T-helper 2 cell treated with Interferon-gamma antibody and Interleukin-4, amounts not matched to agents 5 μg/mL and 100 μg/mL, for 36 hours (primary cell): ENCODE data around the gene PPL.

Experiments
- DNase-seq: peaks from one replicate; pipeline ENCODE4 v3.0.0; 2021; ENCODE audit warnings: low spot score
- H3K27ac Mint-ChIP-seq: one replicate; pipeline ENCODE4 v1.8.0; 2021; ENCODE audit warnings: mild to moderate bottlenecking, mixed read lengths
- H3K27me3 Mint-ChIP-seq: one replicate; pipeline ENCODE4 v1.8.0; 2021; ENCODE audit warnings: low read depth, mixed read lengths
- H3K36me3 Mint-ChIP-seq: one replicate; pipeline ENCODE4 v1.8.0; 2021; ENCODE audit warnings: low read depth, mixed read lengths
- H3K4me1 Mint-ChIP-seq: one replicate; pipeline ENCODE4 v1.8.0; 2021; ENCODE audit warnings: low read depth, mixed read lengths
- H3K4me3 Mint-ChIP-seq: one replicate; pipeline ENCODE4 v1.8.0; 2022; ENCODE audit warnings: mild to moderate bottlenecking, moderate library complexity, mixed read lengths
- H3K9me3 Mint-ChIP-seq: one replicate; pipeline ENCODE4 v1.8.0; 2021; ENCODE audit warnings: mixed read lengths

PPL gene

DNA sequence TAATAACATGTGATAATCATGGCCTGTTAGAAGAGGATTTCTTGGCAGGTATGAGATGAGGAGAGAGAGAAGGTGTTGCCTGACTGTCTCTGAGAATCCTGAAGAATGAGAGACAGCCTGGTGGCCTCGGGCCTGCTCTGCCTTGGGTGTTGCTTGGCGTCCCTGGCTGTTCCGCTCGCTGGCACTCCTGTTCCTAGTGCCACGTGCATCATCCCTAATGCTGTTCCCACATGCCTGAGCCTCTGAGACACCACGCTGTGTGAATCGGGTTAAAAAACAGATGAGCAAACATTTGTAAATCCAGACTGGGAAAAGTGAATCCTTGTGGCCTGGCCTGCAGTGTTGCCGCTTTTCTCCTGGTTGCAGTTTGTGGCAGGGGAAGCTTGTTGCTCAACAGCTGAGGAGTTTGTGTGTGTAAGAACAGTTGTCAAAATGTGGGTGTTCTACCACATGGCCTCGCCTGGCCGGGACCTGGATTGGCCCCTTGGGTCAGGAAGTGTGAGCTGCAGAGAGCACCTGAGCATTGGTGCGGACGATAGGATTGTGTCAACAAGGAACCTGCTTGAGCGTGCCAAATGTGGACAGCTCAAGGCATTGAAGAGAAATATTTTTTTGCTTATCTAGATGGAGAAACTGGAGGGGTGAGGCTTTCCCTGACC, 67.7 kb downstream of the PPL start:
- Mint-ChIP-seq H3K4me3 (no peak overlapping the region), H3K27ac (no peak overlapping the region), H3K9me3 (no peaks in the 10 kb centered on the region), H3K27me3 (no peaks in the 10 kb centered on the region), H3K4me1 (peaks cover 1% of the 10 kb centered on the region), H3K36me3 (peaks cover 51% of the 10 kb centered on the region)
- no peak for DNase-seq

DNA sequence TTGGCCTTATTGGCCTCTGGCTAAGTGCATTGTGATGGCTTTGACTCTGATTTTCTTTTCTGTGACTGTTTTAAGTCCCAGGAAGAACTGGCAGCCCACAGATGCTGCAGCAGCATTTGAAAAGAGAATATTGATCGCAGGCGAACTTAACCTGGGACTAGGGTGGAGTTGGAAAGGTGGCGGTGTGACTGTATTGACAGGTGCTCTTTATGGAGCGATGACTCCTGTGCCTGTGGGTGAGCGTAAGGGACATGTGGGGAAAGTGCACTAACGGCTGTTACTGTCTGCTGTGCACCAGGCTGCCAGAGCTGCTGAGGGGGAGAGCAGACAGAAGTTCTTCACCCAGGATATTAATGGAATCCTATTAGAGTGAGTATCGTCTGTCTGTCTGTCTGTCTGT, 68.4 kb downstream of the PPL start:
- Mint-ChIP-seq H3K27ac (peak overlapping the region; percentile 2), H3K36me3 (peaks cover 50% of the 10 kb centered on the region), H3K9me3 (no peaks in the 10 kb centered on the region), H3K4me3 (no peak overlapping the region), H3K4me1 (peaks cover 1% of the 10 kb centered on the region), H3K27me3 (no peaks in the 10 kb centered on the region)
- no peak for DNase-seq

DNA sequence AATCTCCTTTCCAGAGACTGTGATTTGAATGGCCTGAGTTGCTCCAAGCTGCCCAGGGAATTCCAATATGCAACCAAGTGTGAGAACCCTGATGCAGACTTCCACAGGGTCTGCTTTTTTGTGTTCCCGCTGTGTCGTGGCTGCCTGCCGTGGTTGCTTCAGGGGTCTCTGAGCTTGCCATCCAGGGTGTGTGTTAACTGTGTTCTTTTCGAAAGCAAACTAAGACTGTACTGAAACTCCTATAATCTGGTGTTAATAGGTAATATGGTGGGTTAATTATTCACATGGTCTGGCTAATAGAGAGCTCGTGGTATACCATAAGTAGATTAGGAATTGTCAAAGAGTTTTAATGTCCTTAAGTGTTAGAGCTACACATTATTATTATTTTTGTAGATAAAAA, 68.9 kb downstream of the PPL start:
- Mint-ChIP-seq H3K36me3 (peaks cover 46% of the 10 kb centered on the region), H3K4me3 (no peak overlapping the region)

DNA sequence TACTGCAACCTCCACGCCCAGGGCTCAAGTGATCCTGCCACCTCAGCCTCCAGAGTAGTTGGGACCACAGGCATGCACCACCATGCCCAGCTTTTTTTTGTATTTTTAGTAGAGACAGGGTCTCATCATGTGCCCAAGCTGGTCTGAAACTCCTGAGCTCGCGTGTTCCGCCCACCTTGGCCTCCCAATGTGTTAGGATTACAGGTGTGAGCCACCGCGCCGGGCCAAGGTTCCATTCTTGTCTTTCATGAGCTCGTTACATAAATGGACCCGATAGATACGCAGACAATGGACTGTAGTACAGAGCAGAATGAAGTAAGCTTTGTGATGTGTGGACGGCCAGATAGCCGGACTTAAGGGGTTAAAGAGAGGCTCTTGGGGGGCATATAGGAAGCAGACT, 70.4 kb downstream of the PPL start:
- Mint-ChIP-seq H3K9me3 (no peaks in the 10 kb centered on the region), H3K27ac (no peak overlapping the region), H3K4me3 (no peak overlapping the region), H3K27me3 (no peaks in the 10 kb centered on the region), H3K4me1 (peaks cover 4% of the 10 kb centered on the region), H3K36me3 (peaks cover 49% of the 10 kb centered on the region)
- DNase-seq = no peak

More for the DNA sequence above, 68.9 kb downstream of the PPL start:
- peak overlapping the region; percentile 14 for H3K27ac Mint-ChIP-seq
- peaks cover 1% of the 10 kb centered on the region for H3K4me1 Mint-ChIP-seq
- no peaks in the 10 kb centered on the region for H3K27me3 Mint-ChIP-seq
- DNase-seq = no peak
- H3K9me3 Mint-ChIP-seq = no peaks in the 10 kb centered on the region

- DNase-seq = no peak
- Mint-ChIP-seq H3K27me3 (no peaks in the 10 kb centered on the region), H3K27ac (no peak overlapping the region), H3K4me1 (peaks cover 4% of the 10 kb centered on the region), H3K36me3 (peaks cover 46% of the 10 kb centered on the region), H3K9me3 (no peaks in the 10 kb centered on the region), H3K4me3 (no peak overlapping the region)
These were observed 71.6 kb downstream of the PPL start for GRCh38 chr16:4865231-4865860.

DNA sequence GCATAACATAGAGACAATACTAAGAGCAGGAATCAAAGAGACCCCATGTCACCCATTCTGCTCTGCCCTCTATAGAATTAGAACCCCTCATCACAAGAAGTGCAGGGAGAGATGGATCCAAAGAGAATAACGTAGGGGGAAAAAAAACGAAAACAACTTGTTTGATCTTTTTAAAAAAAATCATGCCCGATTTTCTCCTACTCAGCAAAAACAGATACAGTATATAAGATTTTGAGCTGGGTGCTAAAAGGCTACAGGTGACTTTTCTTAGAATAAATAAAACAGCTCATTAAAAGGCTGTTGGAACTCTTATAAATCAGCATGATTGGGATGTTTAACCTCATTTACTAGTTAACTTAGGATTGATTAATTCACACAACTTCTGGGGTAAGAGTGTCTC, 72.2 kb downstream of the PPL start:
- H3K9me3 Mint-ChIP-seq = no peaks in the 10 kb centered on the region
- no peak overlapping the region for H3K27ac Mint-ChIP-seq
- no peak overlapping the region for H3K4me3 Mint-ChIP-seq
- peaks cover 4% of the 10 kb centered on the region for H3K4me1 Mint-ChIP-seq
- peaks cover 45% of the 10 kb centered on the region for H3K36me3 Mint-ChIP-seq
- H3K27me3 Mint-ChIP-seq = no peaks in the 10 kb centered on the region
- no peak for DNase-seq

DNA sequence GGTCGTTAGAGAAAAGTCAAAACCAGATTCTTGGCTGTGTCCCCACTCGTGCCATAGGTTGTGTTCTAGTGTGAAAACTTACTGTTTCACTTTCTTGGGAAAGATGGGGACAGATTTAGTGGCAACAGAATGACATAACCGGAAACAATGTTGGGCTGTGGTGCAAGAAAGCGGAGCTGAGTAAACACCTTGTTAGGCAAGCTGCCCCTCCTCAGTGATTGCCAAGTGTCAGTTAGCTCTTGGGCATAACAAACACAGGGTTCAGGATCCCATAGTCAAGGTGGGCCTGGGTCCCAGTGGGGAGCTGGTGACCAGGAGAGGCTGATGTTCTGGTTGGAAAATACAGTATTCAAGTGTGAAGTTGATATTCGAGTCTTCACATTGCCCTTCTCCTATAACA, 74.3 kb downstream of the PPL start:
- Mint-ChIP-seq H3K27ac (peak overlapping the region; percentile 44), H3K9me3 (no peaks in the 10 kb centered on the region), H3K36me3 (peaks cover 48% of the 10 kb centered on the region), H3K4me1 (peaks cover 3% of the 10 kb centered on the region), H3K27me3 (no peaks in the 10 kb centered on the region), H3K4me3 (no peak overlapping the region)
- no peak for DNase-seq

GRCh38 chr16:4860727-4861342, 76.1 kb downstream of the PPL start:
- H3K9me3 Mint-ChIP-seq = no peaks in the 10 kb centered on the region
- H3K4me1 Mint-ChIP-seq = peaks cover 3% of the 10 kb centered on the region
- H3K36me3 Mint-ChIP-seq = peaks cover 51% of the 10 kb centered on the region
- no peak overlapping the region for H3K4me3 Mint-ChIP-seq
- no peaks in the 10 kb centered on the region for H3K27me3 Mint-ChIP-seq
- no peak for DNase-seq
- no peak overlapping the region for H3K27ac Mint-ChIP-seq

DNA sequence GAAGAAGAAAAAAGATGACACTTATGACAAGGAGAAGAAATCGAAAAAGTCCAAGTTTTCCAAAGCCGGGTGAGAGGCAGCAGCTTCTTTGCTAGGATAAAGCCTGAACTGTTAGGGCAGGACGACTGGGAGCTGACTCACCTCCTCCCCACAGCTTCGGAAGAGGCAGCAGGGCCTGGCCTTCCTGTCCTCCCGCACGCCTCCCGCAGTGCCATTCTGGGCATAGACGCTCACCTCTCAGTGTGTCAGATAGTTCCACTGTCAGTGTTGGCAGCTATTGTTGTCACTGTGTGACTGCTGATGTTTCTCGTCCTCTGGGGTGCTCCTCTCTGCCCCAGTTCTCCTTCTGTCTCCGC, 77.1 kb downstream of the PPL start:
- H3K4me3 Mint-ChIP-seq = no peak overlapping the region
- H3K27me3 Mint-ChIP-seq = no peaks in the 10 kb centered on the region
- peaks cover 58% of the 10 kb centered on the region for H3K36me3 Mint-ChIP-seq
- H3K9me3 Mint-ChIP-seq = no peaks in the 10 kb centered on the region
- DNase-seq = no peak
- H3K27ac Mint-ChIP-seq = no peak overlapping the region
- peaks cover 3% of the 10 kb centered on the region for H3K4me1 Mint-ChIP-seq

- Mint-ChIP-seq H3K9me3 (no peaks in the 10 kb centered on the region), H3K36me3 (peaks cover 58% of the 10 kb centered on the region), H3K27ac (no peak overlapping the region), H3K4me3 (no peak overlapping the region), H3K4me1 (peaks cover 3% of the 10 kb centered on the region), H3K27me3 (no peaks in the 10 kb centered on the region)
- no peak for DNase-seq
These were observed 77.6 kb downstream of the PPL start for GRCh38 chr16:4859190-4859899.

- no peak overlapping the region for H3K27ac Mint-ChIP-seq
- DNase-seq = no peak
- H3K4me3 Mint-ChIP-seq = no peak overlapping the region
- H3K4me1 Mint-ChIP-seq = peaks cover 13% of the 10 kb centered on the region
- H3K27me3 Mint-ChIP-seq = no peaks in the 10 kb centered on the region
- no peaks in the 10 kb centered on the region for H3K9me3 Mint-ChIP-seq
- peaks cover 52% of the 10 kb centered on the region for H3K36me3 Mint-ChIP-seq
These were observed 81.1 kb downstream of the PPL start for GRCh38 chr16:4855804-4856203.

GRCh38 chr16:4855371-4855770, 81.6 kb downstream of the PPL start:
- Mint-ChIP-seq H3K27me3 (no peaks in the 10 kb centered on the region), H3K4me3 (no peak overlapping the region), H3K4me1 (peaks cover 14% of the 10 kb centered on the region), H3K27ac (no peak overlapping the region), H3K9me3 (no peaks in the 10 kb centered on the region), H3K36me3 (peaks cover 48% of the 10 kb centered on the region)
- DNase-seq = no peak

DNA sequence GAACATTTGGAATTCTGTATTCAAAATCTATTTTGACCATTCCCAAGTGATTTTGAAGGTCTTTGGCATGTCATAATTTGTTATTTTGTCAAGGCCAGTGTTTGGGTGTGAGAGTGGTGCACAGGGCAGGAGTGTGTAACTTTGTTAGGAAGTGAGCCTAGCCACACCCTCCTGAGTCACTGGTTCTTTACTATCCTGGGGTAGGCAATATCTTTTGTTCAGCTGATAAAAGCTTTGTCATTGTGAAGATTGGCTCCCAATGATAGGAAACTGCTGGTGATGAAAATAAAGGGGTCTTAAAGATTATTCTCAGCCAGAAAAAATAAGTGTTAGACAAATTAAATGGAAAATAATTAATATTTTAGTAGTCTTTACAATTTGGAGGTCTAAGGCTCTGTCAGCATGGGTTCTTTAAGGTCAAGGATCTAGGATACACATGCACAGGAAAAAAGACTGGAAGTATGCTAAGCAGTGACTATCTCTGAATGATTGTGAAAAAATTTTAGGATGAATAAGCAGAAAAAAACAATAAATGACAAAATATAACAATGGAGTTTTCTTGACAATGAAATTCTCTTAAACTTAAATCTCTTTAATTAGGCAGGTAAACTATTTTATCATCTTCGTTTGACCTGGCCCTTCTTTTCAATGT, 84.6 kb downstream of the PPL start:
- Mint-ChIP-seq H3K36me3 (peaks cover 32% of the 10 kb centered on the region), H3K4me3 (no peak overlapping the region), H3K9me3 (no peaks in the 10 kb centered on the region), H3K27ac (no peak overlapping the region), H3K27me3 (no peaks in the 10 kb centered on the region), H3K4me1 (peaks cover 34% of the 10 kb centered on the region)
- no peak for DNase-seq

DNA sequence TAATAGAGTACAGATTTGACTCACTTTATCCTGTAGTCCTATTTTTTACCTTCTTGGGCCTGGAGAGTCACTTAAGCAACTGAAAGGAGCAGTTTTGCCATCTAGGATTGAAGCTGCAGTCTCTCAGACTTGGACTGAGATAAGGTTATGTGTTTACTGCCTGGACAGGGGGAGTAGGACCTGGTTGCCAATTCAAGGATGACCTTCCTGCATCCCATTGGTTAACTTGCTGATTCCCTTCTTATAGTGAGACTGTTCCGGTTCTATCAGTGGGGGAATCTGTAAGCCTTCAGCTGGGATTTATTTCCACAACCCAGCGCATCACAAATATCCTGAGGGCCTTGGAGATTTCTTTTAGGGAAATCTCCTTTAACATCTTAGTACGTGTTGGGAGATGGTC, 86.7 kb downstream of the PPL start:
- peaks cover 46% of the 10 kb centered on the region for H3K4me1 Mint-ChIP-seq
- H3K9me3 Mint-ChIP-seq = no peaks in the 10 kb centered on the region
- no peak for DNase-seq
- no peaks in the 10 kb centered on the region for H3K27me3 Mint-ChIP-seq
- H3K4me3 Mint-ChIP-seq = peak overlapping the region; percentile 26
- H3K27ac Mint-ChIP-seq = no peak overlapping the region
- peaks cover 34% of the 10 kb centered on the region for H3K36me3 Mint-ChIP-seq
